B cell (primary cell): ENCODE results near the gene NEO1. TPM values are rescaled to one million over a fixed set of nuclear protein-coding genes. Genes with fewer than 3 reads are reported as not detected.

ENCODE experiments used
- ATAC-seq: fragments of 200-7000 bp; cut with Tn5 transposase; one replicate; pipeline ENCODE4 v1.10.0; 2021; ENCODE audit warnings: low read depth, mild to moderate bottlenecking, moderate number of reproducible peaks, moderate library complexity
- CTCF ChIA-PET: fragments of 350-600 bp; sonication (Branson Sonifier 250); formaldehyde crosslinking; loops from one replicate; lab custom pipeline; 2021; ENCODE audit warnings: antibody characterized with exemption, inconsistent platforms; lab: Charles Lee
- POLR2A ChIA-PET: fragments of 350-600 bp; sonication (Branson Sonifier 250); formaldehyde crosslinking; loops from one replicate; lab custom pipeline; 2021; ENCODE audit warnings: antibody characterized with exemption; lab: Charles Lee
- DNase-seq: peaks from one replicate; pipeline ENCODE4 v3.0.0; 2013
- H2AFZ ChIP-seq: 2 replicates; pipeline ENCODE4 v1.6.1; 2012; ENCODE audit warnings: mild to moderate bottlenecking, low read depth, low read length; ENCODE audit not compliant: insufficient read depth, poor library complexity, severe bottlenecking
- H3K27ac ChIP-seq, 2 donors: 1 replicate in 1 of 2; 2 replicates in 1 of 2; pipeline ENCODE4 v1.5.1; 2012 to 2013; ENCODE audit warnings: low read length in 2 of 2, mild to moderate bottlenecking in 2 of 2, moderate library complexity in 1 of 2
- H3K27me3 ChIP-seq, 4 experiments: fragments of 200-600 bp in 1 of 4; sonication (generic) in 1 of 4; replicated peaks in 1 of 4; 1 replicate in 2 of 4; 2 replicates in 2 of 4; pipeline versions ENCODE4 v1.6.1 to v1.7.0; 2013 to 2016; ENCODE audit warnings: low read length in 3 of 4, mild to moderate bottlenecking in 2 of 4, mixed read lengths in 1 of 4, moderate library complexity in 1 of 4; ENCODE audit not compliant: insufficient read depth in 4 of 4, control insufficient read depth in 3 of 4; ENCODE audit errors: control extremely low read depth in 1 of 4
- H3K36me3 ChIP-seq, 2 experiments: replicated peaks in 1 of 2; 1 replicate in 1 of 2; 2 replicates in 1 of 2; pipeline versions ENCODE4 v1.6.1 to v1.7.1; 2013; ENCODE audit warnings: low read length in 1 of 2; ENCODE audit not compliant: insufficient read depth in 2 of 2, control insufficient read depth in 1 of 2; ENCODE audit errors: control extremely low read depth in 1 of 2, extremely low read depth in 1 of 2
- H3K4me1 ChIP-seq, 2 donors: fragments of 200-600 bp in 1 of 2; sonication (generic) in 1 of 2; 1 replicate in 1 of 2; 2 replicates in 1 of 2; pipeline versions ENCODE4 v1.5.1 to v1.6.1; 2013 to 2017; ENCODE audit warnings: low read length in 2 of 2; ENCODE audit not compliant: control insufficient read depth in 2 of 2, insufficient read depth in 2 of 2
- H3K4me2 ChIP-seq: replicated peaks from 2 replicates; pipeline ENCODE3; 2012; ENCODE audit warnings: mild to moderate bottlenecking, low read depth, low read length; ENCODE audit not compliant: poor library complexity, severe bottlenecking
- H3K4me3 ChIP-seq, 5 experiments: fragments of 200-600 bp in 1 of 5; sonication (generic) in 1 of 5; 1 replicate in 3 of 5; 2 replicates in 2 of 5; pipeline versions ENCODE4 v1.5.1 to v1.7.0; 2011 to 2016; ENCODE audit warnings: low read length in 4 of 5, mild to moderate bottlenecking in 4 of 5, low read depth in 2 of 5, control low read depth in 1 of 5, moderate library complexity in 1 of 5; ENCODE audit not compliant: insufficient read depth in 1 of 5; ENCODE audit errors: control extremely low read depth in 1 of 5, extremely low read depth in 1 of 5
- H3K79me2 ChIP-seq: fragments of 200-600 bp; sonication (generic); one replicate; pipeline ENCODE4 v1.6.0; 2016; ENCODE audit warnings: low read length; ENCODE audit not compliant: control insufficient read depth, insufficient read depth
- H3K9ac ChIP-seq: fragments of 200-600 bp; sonication (generic); 2 replicates; pipeline ENCODE4 v1.6.1; 2017; ENCODE audit warnings: mild to moderate bottlenecking, low read length, moderate library complexity
- H3K9me3 ChIP-seq, 3 donors: one replicate each; pipeline versions ENCODE4 v1.6.1 to v1.7.1; 2013; ENCODE audit warnings: low read length in 2 of 3; ENCODE audit not compliant: control insufficient read depth in 2 of 3, insufficient read depth in 1 of 3; ENCODE audit errors: control extremely low read depth in 1 of 3
- H4K20me1 ChIP-seq: 2 replicates; pipeline ENCODE4 v1.6.0; 2012; ENCODE audit warnings: mild to moderate bottlenecking, low read length; ENCODE audit not compliant: insufficient read depth, control insufficient read depth, poor library complexity, severe bottlenecking
- H3K27ac Mint-ChIP-seq: one replicate; pipeline ENCODE4 v1.8.0; 2021; ENCODE audit warnings: mixed read lengths
- H3K27me3 Mint-ChIP-seq: one replicate; pipeline ENCODE4 v1.8.0; 2021; ENCODE audit warnings: mixed read lengths
- H3K4me1 Mint-ChIP-seq: one replicate; pipeline ENCODE4 v1.8.0; 2021; ENCODE audit warnings: mixed read lengths
- H3K4me3 Mint-ChIP-seq: one replicate; pipeline ENCODE4 v1.8.0; 2021; ENCODE audit warnings: mixed read lengths
- H3K9me3 Mint-ChIP-seq: one replicate; pipeline ENCODE4 v1.8.0; 2022; ENCODE audit warnings: mixed read lengths; ENCODE audit not compliant: insufficient read depth
- CTCF ChIP-seq: fragments of 200-600 bp; IDR thresholded peaks from one replicate; pipeline ENCODE4 v1.8.0; 2022; ENCODE audit warnings: antibody characterized with exemption, mild to moderate bottlenecking
- WGBS: methylation state at CpG from one replicate; pipeline ENCODE4 v1.1.5; 2013; ENCODE audit warnings: missing lambda C conversion rate; ENCODE audit not compliant: insufficient coverage; 5-methylcytosine and 5-hydroxymethylcytosine counted together
- intact Hi-C: fragments of 100-400 bp; cut with micrococcal nuclease; formaldehyde crosslinking; loops from one replicate; pipeline ENCODE4 v1.10.0; 2022
- polyA plus RNA-seq: library from polyadenylated mRNA; depleted of rRNA; stranded (reverse); fragments of >200 nt; gene quantifications from 2 replicates; pipeline ENCODE4 v1.2.3, GENCODE V29; 2012
- total RNA-seq, 2 donors: library from RNA; stranded (reverse); fragments of 120-200 nt in 1 of 2; gene quantifications; 1 replicate in 1 of 2; 2 replicates in 1 of 2; pipeline versions ENCODE4 v1.2.3 to v1.2.4, GENCODE V29; 2013 to 2022

The NEO1 gene
- total and polyA plus RNA-seq, 2 donors (not counting 1 experiment from before 2014, with no cell fraction given), result 1.3 to 3.9 TPM

- H3K4me3 Mint-ChIP-seq, result peak overlapping the region; percentile 19
These were observed 266.4 kb downstream of the NEO1 start for GRCh38 chr15:73318463-73319351.

More at GRCh38 chr15:73318463-73319351, 266.4 kb downstream of the NEO1 start:
- Histone ChIP-seq H3K27ac (peak overlapping the region in 1 of 2 donors; percentile 10), H3K79me2 (no peaks in the 10 kb centered on the region), H3K4me1 (peaks cover 13 to 22% of the 10 kb centered on the region in 2 donors), H3K9me3 (peaks cover 0 to 2% (median 0%) of the 10 kb centered on the region in 3 donors), H3K27me3 (peaks cover 0 to 5% (median 0%) of the 10 kb centered on the region in 4 experiments), H3K36me3 (no peaks in the 10 kb centered on the region), H4K20me1 (no peaks in the 10 kb centered on the region), H3K9ac (peak overlapping the region; percentile 7), H2AFZ (peak overlapping the region; percentile 36), H3K4me3 (peak overlapping the region in 2 of 5 experiments; percentile 7 to 14), H3K4me2 (peak overlapping the region; percentile 57)
- Mint-ChIP-seq H3K27me3 (peaks cover 13% of the 10 kb centered on the region), H3K9me3 (no peaks in the 10 kb centered on the region), H3K4me1 (peaks cover 18% of the 10 kb centered on the region), H3K27ac (no peak overlapping the region)
- ChIA-PET POLR2A (no interaction called here), CTCF (no interaction called here)
- 12% methylated on average over 31 of the region's 42 CpGs for WGBS
- intact Hi-C loops, result no loop called here
- no peak for TF ChIP-seq CTCF
- ATAC-seq, result peak; percentile 82
- DNase-seq, result peak; percentile 72
